Choroid plexus epithelial cell (primary cell): ENCODE measurements around the gene EPRS1.
"Not testable (repeated sequence)": the region's sequence is repeated elsewhere in the genome, so short reads cannot be mapped to it uniquely, and the experiment has no call there.

ENCODE experiments used
- DNase-seq: peaks from one replicate; pipeline ENCODE4 v3.0.0-alpha.2; 2010; ENCODE audit warnings: low read depth
- H3K4me3 ChIP-seq: 2 replicates; pipeline ENCODE4 v1.5.1; 2011; ENCODE audit warnings: low read depth, mild to moderate bottlenecking, control low read depth, low read length, moderate library complexity
- TF ChIP-seq, protein P1 (sequence below): conservative IDR thresholded peaks from 2 replicates; pipeline ENCODE4 v1.5.1; 2011; ENCODE audit warnings: low read depth, mild to moderate bottlenecking, control low read depth, inconsistent platforms, low read length, moderate library complexity

EPRS1 gene

DNA sequence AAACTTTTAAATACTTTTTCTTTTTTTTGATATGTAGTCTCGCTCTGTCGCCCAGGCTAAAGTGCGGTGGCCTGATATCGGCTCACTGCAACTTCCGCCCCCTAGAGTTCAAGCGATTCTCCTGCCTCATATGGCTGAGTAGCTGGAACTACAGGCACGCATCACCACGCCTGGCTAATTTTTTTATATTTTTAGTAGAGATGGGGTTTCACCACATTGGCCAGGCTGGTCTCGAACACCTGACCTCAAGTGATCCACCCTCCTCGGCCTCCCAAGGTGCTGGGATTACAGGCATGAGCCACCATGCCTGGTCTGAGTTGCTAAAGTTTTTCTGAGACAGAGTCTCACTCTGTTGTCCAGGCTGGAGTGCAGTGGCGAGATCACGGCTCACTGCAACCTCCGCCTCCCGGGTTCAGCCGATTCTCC, 40.0 kb upstream of the EPRS1 start:
- H3K4me3 ChIP-seq, DNase-seq: not testable (repeated sequence)
- TF ChIP-seq, protein P1, sequence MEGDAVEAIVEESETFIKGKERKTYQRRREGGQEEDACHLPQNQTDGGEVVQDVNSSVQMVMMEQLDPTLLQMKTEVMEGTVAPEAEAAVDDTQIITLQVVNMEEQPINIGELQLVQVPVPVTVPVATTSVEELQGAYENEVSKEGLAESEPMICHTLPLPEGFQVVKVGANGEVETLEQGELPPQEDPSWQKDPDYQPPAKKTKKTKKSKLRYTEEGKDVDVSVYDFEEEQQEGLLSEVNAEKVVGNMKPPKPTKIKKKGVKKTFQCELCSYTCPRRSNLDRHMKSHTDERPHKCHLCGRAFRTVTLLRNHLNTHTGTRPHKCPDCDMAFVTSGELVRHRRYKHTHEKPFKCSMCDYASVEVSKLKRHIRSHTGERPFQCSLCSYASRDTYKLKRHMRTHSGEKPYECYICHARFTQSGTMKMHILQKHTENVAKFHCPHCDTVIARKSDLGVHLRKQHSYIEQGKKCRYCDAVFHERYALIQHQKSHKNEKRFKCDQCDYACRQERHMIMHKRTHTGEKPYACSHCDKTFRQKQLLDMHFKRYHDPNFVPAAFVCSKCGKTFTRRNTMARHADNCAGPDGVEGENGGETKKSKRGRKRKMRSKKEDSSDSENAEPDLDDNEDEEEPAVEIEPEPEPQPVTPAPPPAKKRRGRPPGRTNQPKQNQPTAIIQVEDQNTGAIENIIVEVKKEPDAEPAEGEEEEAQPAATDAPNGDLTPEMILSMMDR: peak; percentile 17

DNA sequence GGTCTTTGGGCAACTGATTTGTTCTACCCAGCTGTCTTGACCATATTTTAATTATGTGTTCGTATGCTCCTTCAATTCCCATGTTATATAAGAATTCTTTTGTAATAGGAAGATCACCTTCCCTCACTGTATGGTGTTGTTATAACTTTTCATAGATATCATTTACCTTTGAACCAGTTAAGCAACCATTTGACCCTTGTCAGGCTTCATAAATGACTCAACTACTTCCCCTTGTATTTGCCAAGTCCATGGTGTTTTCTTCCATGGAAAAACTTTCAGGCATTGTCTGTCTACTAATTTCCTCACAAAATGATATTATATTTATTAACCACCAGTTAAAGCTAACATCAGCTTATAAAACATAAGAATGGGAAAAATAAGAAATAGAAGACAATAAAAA, 38.2 kb upstream of the EPRS1 start:
- peak; percentile 18 for DNase-seq
- no peak overlapping the region for H3K4me3 ChIP-seq
- TF ChIP-seq, protein P1: no peak

DNA sequence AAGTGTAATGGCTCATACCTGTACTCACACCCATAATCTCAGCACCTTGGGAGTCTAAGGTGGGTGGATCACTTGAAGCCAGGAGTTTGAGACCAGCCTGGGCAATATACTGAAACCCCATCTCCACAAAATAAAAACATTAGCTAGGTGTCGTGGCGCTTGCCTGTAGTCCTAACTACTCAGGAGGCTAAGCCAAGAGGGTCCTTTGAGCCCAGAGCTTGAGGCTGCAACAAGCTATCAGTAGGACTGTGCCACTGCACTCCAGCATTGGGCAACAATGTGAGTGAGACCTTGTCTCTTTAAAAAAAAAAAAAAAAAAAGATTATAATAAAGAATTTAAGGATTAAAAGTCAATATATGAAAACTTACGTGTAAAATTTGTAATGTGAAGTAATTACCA, 31.6 kb upstream of the EPRS1 start:
- H3K4me3 ChIP-seq: no peak overlapping the region
- TF ChIP-seq, protein P1: no peak
- no peak for DNase-seq

DNA sequence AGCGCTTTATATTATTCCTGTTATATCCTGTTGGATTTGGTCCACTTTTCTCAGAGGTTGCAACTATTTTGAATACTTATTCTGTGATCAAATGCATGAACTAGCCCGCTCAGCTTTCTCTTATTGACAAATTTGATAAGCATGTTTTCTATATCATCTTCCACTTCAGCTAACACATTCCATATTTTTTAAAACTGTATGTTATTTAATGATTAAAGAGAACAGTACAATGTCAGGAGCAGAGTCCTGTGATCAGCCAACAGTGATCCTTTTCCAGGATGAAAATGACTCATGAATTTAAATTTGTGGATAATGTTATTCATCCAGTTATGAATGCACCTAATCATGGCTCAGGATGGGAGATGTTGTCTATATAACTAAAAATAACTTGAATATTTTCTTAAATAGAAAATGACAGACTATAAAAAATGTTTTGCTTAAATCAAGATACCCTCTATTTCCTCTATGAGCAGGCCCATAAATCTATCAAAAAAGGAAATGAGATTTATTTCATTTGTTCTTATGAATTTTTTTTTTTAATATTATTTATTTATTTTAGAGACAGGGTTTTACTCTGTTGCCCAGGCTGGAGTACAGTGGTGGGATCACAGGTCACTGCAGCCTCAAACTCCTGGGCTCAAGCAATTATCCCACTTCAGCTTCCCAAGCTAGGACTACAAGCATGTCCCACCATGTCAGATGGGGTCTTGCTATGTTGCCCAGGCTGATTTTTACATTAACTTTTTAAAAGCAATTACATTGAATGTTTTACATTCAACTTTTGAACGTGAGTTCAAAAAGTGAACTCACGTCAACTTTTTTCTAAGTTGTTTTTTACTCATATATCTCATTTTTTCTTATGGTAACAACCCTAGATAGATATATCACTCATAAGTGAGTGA, 30.8 kb upstream of the EPRS1 start:
- no peak overlapping the region for H3K4me3 ChIP-seq
- DNase-seq: no peak
- TF ChIP-seq, protein P1: no peak

DNA sequence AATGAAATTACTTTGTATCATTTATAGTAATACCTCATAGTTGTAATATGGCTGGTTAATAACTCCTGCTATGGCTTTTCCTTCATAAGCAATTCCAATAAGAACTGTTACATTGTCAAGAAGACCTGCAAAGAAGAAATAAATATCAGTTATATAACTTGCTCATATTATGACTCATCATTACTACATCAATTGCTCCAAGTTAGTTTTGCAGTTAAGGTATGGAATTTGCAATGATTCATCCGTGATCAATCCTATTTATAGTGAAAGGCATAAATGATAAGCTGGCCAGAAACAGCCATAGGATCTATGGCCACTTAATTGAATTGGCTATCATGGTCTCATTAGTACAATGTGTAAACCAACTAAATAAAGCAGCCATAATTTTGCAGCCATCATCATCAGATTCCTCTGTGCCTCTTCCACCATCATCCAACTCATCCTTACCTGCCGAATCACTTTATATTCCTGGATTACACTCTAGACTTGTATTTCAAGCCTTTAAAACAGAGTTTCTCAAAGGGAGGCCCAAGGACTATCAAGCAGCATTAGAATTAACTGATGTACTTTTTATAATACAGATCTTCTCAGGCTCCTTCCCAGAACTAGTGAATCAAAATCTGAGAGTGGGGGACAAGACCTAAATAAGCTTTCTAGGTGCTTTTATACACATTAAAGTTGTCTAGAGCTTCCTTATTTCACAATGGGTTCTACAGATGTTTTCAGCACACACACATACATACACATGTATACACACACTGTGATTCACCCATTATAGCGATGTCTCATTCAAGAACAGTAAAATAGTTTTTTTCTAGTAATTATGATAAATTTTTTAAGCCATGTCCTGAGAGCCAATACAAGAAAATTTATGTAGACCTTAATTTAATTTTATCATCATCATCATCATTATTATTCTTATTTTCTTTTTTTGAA, 21.2 kb upstream of the EPRS1 start:
- TF ChIP-seq, protein P1: no peak
- DNase-seq: peak; percentile 31
- H3K4me3 ChIP-seq: no peak overlapping the region

DNA sequence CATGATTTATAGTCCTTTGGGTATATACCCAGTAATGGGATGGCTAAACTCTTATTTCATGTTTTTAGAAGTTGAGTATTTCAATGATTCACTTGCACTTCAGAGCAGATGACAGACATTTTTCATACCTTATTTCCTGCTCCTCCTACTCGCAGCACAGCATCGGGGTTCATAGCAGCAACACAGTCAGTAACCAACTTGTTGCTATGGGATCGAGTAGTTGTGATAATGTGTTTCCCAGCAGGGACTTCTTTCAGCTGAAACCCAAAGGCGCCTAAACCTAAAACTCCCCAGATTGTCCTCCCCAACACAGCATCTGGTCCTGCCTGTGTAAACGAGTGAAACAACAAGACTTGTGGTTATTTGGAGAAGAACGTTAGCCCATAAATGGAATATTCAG, 16.3 kb upstream of the EPRS1 start:
- TF ChIP-seq, protein P1: no peak
- no peak overlapping the region for H3K4me3 ChIP-seq

More for the DNA sequence above, 16.3 kb upstream of the EPRS1 start:
- no peak for DNase-seq
